HL-60 (cell line): ENCODE results near the gene SHISA3.
A peak's percentile ranks its signal among the peaks of the same experiment; 100 is the strongest.

Experiments used
- DNase-seq, 2 experiments: peaks; one replicate each; pipeline ENCODE4 v3.0.0-alpha.2; 2010 to 2020; ENCODE audit warnings: low read depth in 1 of 2, low spot score in 1 of 2
- H3K27ac ChIP-seq: fragments of 250-450 bp; sonication (Bioruptor Pico); replicated peaks from 2 replicates; pipeline ENCODE4 v1.5.1; 2020; ENCODE audit warnings: mild to moderate bottlenecking, moderate library complexity
- H3K27me3 ChIP-seq: fragments of 250-450 bp; sonication (Bioruptor Pico); 2 replicates; pipeline ENCODE4 v1.5.1; 2021; ENCODE audit warnings: mild to moderate bottlenecking, moderate library complexity; ENCODE audit not compliant: insufficient read depth, poor library complexity, severe bottlenecking
- H3K4me3 ChIP-seq: replicated peaks from 2 replicates; pipeline ENCODE4 v1.5.1; 2011; ENCODE audit warnings: mild to moderate bottlenecking, control low read depth, low read length; ENCODE audit not compliant: insufficient read depth
- GABPA ChIP-seq: IDR thresholded peaks from 2 replicates; pipeline ENCODE4 v1.6.1; 2012; ENCODE audit warnings: low read depth
- POLR2AphosphoS5 ChIP-seq: IDR thresholded peaks from 2 replicates; pipeline ENCODE4 v1.6.1; 2012; ENCODE audit warnings: low read depth
- SPI1 ChIP-seq: IDR thresholded peaks from 2 replicates; pipeline ENCODE4 v1.6.1; 2012; ENCODE audit warnings: low read depth, mild to moderate bottlenecking, borderline replicate concordance
- TF ChIP-seq, protein P1 (sequence below): IDR thresholded peaks from 2 replicates; pipeline ENCODE4 v1.6.1; 2012; ENCODE audit warnings: low read depth; ENCODE audit not compliant: insufficient replicate concordance
- TF ChIP-seq, protein P2 (sequence below): IDR thresholded peaks from one replicate; pipeline ENCODE4 v1.5.1; 2011; ENCODE audit warnings: low read length, control low read depth, inconsistent platforms; ENCODE audit not compliant: insufficient read depth

The SHISA3 gene

DNA sequence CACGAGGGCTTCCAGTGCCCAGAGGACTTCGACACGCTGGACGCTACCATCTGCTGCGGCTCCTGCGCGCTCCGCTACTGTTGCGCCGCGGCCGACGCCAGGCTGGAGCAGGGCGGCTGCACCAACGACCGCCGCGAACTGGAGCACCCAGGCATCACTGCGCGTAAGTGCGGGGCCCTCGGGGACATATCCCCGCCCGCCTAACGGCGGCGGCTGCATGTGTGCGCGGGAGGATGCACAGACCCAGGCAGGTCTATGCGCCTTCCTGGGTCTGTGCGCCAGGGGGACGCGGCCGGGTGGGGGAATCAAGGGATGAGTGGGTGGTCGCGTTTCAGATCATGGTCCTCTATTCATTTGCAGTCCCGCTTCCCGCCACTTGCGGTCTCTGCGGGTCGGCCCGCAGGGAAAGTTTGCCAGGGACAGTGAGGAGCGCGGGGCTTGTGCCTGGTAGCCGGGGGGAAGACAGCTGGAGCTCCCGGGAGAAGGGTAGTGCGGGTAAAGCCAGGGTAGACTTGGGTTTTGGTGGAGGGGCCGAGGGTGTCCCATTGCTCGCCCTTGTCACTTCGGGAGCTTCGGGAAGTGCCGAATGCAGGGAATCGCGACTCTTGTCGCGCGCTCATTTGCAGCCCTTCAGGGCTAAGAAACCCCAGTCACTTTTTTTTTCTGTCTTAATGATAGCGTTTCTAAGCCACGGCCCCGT lies 1.0 kb downstream of the SHISA3 start:
- H3K4me3 ChIP-seq = no peak overlapping the region; the same call in 1 of the 2 replicates
- DNase-seq = peak in 1 of 2 experiments; percentile 11
- TF ChIP-seq, protein P1, sequence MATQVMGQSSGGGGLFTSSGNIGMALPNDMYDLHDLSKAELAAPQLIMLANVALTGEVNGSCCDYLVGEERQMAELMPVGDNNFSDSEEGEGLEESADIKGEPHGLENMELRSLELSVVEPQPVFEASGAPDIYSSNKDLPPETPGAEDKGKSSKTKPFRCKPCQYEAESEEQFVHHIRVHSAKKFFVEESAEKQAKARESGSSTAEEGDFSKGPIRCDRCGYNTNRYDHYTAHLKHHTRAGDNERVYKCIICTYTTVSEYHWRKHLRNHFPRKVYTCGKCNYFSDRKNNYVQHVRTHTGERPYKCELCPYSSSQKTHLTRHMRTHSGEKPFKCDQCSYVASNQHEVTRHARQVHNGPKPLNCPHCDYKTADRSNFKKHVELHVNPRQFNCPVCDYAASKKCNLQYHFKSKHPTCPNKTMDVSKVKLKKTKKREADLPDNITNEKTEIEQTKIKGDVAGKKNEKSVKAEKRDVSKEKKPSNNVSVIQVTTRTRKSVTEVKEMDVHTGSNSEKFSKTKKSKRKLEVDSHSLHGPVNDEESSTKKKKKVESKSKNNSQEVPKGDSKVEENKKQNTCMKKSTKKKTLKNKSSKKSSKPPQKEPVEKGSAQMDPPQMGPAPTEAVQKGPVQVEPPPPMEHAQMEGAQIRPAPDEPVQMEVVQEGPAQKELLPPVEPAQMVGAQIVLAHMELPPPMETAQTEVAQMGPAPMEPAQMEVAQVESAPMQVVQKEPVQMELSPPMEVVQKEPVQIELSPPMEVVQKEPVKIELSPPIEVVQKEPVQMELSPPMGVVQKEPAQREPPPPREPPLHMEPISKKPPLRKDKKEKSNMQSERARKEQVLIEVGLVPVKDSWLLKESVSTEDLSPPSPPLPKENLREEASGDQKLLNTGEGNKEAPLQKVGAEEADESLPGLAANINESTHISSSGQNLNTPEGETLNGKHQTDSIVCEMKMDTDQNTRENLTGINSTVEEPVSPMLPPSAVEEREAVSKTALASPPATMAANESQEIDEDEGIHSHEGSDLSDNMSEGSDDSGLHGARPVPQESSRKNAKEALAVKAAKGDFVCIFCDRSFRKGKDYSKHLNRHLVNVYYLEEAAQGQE = no peak
- TF ChIP-seq POLR2AphosphoS5 = no peak
- TF ChIP-seq SPI1 = no peak
- no peak for TF ChIP-seq GABPA
- TF ChIP-seq, protein P2, sequence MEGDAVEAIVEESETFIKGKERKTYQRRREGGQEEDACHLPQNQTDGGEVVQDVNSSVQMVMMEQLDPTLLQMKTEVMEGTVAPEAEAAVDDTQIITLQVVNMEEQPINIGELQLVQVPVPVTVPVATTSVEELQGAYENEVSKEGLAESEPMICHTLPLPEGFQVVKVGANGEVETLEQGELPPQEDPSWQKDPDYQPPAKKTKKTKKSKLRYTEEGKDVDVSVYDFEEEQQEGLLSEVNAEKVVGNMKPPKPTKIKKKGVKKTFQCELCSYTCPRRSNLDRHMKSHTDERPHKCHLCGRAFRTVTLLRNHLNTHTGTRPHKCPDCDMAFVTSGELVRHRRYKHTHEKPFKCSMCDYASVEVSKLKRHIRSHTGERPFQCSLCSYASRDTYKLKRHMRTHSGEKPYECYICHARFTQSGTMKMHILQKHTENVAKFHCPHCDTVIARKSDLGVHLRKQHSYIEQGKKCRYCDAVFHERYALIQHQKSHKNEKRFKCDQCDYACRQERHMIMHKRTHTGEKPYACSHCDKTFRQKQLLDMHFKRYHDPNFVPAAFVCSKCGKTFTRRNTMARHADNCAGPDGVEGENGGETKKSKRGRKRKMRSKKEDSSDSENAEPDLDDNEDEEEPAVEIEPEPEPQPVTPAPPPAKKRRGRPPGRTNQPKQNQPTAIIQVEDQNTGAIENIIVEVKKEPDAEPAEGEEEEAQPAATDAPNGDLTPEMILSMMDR = no peak

DNA sequence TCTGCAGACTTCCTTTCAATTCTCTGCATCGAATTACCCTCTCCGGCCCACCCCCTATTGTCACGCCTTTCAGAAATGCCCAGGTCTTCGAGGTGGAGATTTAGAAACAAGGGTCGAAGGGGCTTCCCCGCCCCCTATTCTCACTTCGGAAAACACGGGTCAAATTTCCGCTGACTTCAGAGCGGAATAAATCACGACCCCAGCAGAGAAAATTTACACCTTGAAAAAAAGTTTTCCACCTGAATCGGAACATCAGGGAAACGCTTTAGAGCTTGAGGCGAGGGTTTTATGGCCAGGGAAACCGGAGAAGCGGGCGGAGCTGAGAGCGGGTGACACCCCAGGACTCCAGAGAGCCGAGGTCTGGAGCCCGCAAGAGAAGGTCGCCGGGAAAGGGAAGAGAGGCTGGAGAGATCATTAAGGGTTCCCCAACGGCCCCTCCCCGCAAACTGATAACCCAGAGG lies 1.6 kb downstream of the SHISA3 start:
- H3K4me3 ChIP-seq = no peak overlapping the region
- TF ChIP-seq, protein P1 = no peak
- TF ChIP-seq POLR2AphosphoS5 (no peak), SPI1 (no peak), GABPA (no peak)
- TF ChIP-seq, protein P2 = no peak
- peaks cover 52% of the 10 kb centered on the region for H3K27me3 ChIP-seq

More for the DNA sequence above, 1.0 kb downstream of the SHISA3 start:
- peaks cover 52% of the 10 kb centered on the region for H3K27me3 ChIP-seq
- H3K27ac ChIP-seq = no peak overlapping the region

DNA sequence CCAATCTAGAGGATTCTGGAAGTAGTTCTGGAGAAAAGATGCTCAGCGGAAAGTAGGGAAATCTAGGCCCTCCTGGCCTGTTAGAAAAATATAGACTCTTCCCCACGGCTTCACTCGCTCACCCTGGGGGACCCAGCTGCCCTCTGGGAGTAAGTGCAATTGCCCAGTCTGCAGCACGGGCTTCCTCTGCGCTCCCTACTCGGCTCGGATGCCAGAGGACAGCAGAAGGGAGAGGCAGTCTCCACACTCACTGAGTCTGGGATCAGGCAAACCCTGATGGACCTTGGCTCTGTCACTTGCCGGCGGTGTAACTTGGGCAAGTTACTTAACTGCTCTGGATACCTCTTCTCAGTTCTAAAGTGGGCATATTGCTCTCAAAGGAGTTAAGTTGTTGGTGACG lies 2.1 kb downstream of the SHISA3 start:
- no peak overlapping the region for H3K4me3 ChIP-seq
- no peak overlapping the region for H3K27ac ChIP-seq
- peaks cover 52% of the 10 kb centered on the region for H3K27me3 ChIP-seq
- no peak for DNase-seq
- TF ChIP-seq, protein P2 = no peak
- TF ChIP-seq, protein P1 = no peak
- TF ChIP-seq POLR2AphosphoS5 (no peak), SPI1 (no peak), GABPA (no peak)

More for the DNA sequence above, 1.6 kb downstream of the SHISA3 start:
- DNase-seq = no peak
- no peak overlapping the region for H3K27ac ChIP-seq
